Mucosa of rectum (tissue), 2 donors: ENCODE results near the gene ALPK1.

Experiments used
- H3K27ac ChIP-seq, 2 donors: one replicate each; pipeline ENCODE4 v1.7.0; 2013; ENCODE audit warnings: inconsistent platforms in 2 of 2, low read depth in 2 of 2, low read length in 2 of 2
- H3K27me3 ChIP-seq, 2 donors: one replicate each; pipeline ENCODE4 v1.7.0; 2013; ENCODE audit warnings: low read length in 2 of 2; ENCODE audit not compliant: control insufficient read depth in 2 of 2, insufficient read depth in 2 of 2
- H3K36me3 ChIP-seq, 2 donors: one replicate each; pipeline ENCODE4 v1.7.0; 2013; ENCODE audit warnings: low read length in 2 of 2; ENCODE audit not compliant: control insufficient read depth in 2 of 2, insufficient read depth in 2 of 2
- H3K4me1 ChIP-seq, 2 donors: one replicate each; pipeline ENCODE4 v1.7.0; 2013; ENCODE audit warnings: low read length in 2 of 2, mild to moderate bottlenecking in 1 of 2; ENCODE audit not compliant: control insufficient read depth in 2 of 2, insufficient read depth in 2 of 2
- H3K4me3 ChIP-seq, 2 donors: one replicate each; pipeline ENCODE4 v1.7.0; 2013; ENCODE audit warnings: low read length in 2 of 2
- H3K9ac ChIP-seq, 2 donors: one replicate each; pipeline ENCODE4 v1.7.0; 2013; ENCODE audit warnings: low read length in 2 of 2, low read depth in 1 of 2, mild to moderate bottlenecking in 1 of 2
- H3K9me3 ChIP-seq, 2 donors: one replicate each; pipeline ENCODE4 v1.7.0; 2013; ENCODE audit warnings: low read length in 2 of 2; ENCODE audit not compliant: control insufficient read depth in 2 of 2
- donor health status: healthy.
- donor health status: Normal muscosa, but diverticular disease.

ALPK1 gene

DNA sequence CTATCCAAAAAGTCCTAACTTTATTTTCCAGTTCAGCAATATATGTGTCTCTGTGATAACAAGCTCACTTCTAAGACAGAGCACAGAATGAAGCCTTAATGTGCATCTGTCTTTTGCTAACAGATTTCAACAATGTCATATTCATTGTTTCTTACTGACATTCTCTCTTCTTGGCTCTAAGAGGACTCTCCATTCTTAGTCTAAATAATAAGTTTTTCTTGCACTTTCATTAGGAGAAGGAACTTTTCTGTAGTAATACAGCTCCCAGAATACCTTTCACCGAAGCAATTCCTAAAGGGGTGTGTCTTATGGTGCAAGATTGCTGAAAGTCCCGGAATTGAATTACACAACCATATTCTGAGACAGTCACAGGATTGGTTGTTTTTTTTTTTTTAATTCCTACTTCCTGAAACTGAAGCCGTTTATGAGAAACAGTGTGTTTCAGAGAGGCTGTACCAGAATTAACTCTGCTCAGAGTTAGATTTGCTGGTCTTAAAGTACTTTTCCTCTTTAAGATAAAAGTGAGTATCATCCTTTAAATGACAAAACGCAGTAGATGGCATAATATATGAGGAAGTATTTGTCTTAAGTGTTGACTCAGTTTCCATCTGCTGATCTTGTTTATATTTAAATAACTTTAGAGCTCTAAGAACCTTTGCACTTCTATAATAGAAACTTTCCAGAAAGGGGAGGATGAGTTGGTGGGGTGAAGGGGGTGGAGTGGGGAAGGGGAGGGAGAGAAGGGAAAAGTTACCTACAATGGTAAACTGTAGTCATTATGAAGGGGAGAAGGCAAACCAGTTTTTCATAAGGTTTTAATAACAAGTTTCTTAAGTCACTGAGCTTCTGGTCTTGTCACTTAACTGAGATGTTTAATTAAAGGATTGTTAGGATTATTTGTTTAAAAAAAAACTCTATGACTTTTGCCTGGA is at the start of gene ALPK1:
Gene ALPK1 (plus strand): TSS at position 421 of the 932 bp plus-strand sequence.
- no peaks in the 10 kb centered on the region for H3K9me3 ChIP-seq
- H3K4me1 ChIP-seq, result peaks cover 0 to 10% of the 10 kb centered on the region in 2 donors
- H3K36me3 ChIP-seq, result no peaks in the 10 kb centered on the region
- peak within 1 kb of the TSS; percentile 66 to 68 for H3K9ac ChIP-seq
- peak within 1 kb of the TSS; percentile 63 to 70 for H3K27ac ChIP-seq
- no peaks in the 10 kb centered on the region for H3K27me3 ChIP-seq
- H3K4me3 ChIP-seq, result peak within 1 kb of the TSS; percentile 77 to 84

DNA sequence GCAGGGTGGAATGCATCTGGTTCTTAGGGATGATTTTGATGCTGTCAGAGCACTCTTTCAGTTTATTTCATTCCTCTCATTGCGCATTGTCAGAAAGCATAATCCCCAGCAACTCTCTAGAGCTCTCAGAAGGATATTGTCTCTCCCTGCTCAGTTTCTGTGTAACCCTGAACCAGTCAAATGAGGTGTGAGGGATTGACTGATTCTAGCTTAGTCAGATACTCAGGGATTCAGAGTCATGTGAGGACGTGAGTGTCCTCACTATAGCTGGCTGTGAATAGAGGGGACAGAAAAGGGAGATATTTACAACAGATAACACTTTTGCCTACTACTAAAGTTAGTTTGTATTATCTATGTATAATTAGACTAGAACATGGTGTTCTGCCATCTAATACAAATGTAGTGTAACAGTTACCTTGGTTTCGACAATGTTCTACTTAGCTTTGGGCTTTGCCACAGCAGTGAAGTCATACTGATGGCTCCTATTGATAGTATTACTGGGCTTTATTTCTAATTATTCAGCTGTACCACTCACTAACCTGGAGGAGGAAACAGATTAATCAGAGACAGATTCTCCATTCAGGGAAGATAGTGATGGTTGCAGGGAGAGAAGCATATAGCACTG is 46.0 kb upstream of the ALPK1 start:
- H3K9me3 ChIP-seq, result no peaks in the 10 kb centered on the region
- no peak overlapping the region for H3K27ac ChIP-seq
- H3K9ac ChIP-seq, result no peak overlapping the region
- H3K36me3 ChIP-seq, result no peaks in the 10 kb centered on the region
- H3K4me3 ChIP-seq, result no peak overlapping the region
- no peaks in the 10 kb centered on the region for H3K27me3 ChIP-seq
- H3K4me1 ChIP-seq, result no peaks in the 10 kb centered on the region

DNA sequence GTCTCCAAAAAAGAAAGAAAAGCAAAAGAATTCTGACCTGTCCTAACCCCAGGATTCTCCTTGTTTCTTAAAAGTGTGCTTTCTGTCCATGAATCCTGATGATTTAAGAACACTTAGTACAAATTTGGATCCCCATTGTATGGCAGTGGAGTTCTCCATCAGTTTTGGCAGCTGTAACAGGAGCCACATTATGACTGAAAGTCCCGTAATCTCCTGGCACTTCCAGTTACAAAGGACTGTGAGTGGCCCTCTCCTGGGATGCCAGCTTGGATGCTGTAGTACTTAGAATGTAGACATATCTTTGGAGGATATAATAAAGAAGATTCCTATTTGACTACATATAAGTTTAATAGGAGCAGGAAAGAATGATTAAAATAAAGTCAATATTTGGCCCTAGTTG is 44.9 kb upstream of the ALPK1 start:
- no peak overlapping the region for H3K9ac ChIP-seq
- H3K9me3 ChIP-seq, result no peaks in the 10 kb centered on the region
- no peaks in the 10 kb centered on the region for H3K27me3 ChIP-seq
- H3K4me3 ChIP-seq, result no peak overlapping the region
- H3K27ac ChIP-seq, result no peak overlapping the region
- H3K36me3 ChIP-seq, result peaks cover 0 to 3% of the 10 kb centered on the region in 2 donors
- no peaks in the 10 kb centered on the region for H3K4me1 ChIP-seq

DNA sequence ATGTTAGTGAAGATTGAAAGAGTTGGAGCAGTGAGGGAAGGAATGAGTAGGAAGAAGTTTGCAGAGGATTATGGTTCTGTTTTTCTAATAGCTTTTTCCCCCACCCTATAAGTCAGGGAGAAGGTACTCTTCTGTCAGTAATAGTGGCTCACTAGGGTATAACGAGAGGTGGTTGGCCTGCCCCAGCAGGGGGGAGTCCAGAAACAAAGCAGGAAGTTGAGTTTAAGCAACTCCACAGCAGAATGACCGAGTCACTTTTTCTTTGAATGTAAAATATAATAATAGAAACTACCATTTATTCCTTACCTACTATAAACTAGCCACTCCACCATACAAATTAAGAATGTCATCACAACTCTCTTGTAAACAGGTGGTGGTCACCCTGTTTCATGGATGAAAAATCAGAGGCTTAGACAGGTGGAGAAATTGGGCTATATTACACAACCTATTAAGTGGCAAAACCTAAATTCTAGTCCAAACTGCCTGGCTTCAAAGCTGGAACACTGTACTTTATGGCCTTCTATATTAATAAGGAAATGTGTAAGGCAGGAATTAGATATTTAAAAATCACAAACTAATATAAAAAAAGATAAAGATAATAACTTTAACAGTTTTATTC is 43.7 kb upstream of the ALPK1 start:
- no peaks in the 10 kb centered on the region for H3K4me1 ChIP-seq
- H3K9me3 ChIP-seq, result no peaks in the 10 kb centered on the region
- no peaks in the 10 kb centered on the region for H3K27me3 ChIP-seq
- no peak overlapping the region for H3K4me3 ChIP-seq
- H3K9ac ChIP-seq, result no peak overlapping the region
- H3K27ac ChIP-seq, result no peak overlapping the region
- H3K36me3 ChIP-seq, result peaks cover 0 to 3% of the 10 kb centered on the region in 2 donors

DNA sequence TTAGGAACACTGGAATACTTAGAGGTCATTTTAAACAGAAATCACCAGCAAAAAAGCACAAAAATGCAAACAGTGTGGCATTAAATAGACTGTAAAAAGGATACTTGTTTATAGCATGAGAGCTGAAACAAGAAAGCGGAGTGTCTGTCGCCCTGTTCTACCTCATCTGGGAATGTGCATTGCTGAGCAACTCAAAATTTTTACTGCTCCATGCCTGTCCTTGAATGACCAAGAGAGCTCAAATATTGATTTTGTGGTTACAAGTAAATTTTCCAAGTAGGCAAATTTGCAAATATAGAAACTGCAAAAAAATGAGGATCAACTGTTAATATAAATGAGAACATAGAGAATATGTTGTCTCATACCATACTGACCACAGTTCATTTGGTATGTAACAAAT is 40.1 kb upstream of the ALPK1 start:
- Histone ChIP-seq H3K9me3 (no peaks in the 10 kb centered on the region), H3K27me3 (no peaks in the 10 kb centered on the region), H3K9ac (no peak overlapping the region), H3K36me3 (peaks cover 7 to 13% of the 10 kb centered on the region in 2 donors), H3K4me1 (no peaks in the 10 kb centered on the region), H3K27ac (no peak overlapping the region), H3K4me3 (no peak overlapping the region)

DNA sequence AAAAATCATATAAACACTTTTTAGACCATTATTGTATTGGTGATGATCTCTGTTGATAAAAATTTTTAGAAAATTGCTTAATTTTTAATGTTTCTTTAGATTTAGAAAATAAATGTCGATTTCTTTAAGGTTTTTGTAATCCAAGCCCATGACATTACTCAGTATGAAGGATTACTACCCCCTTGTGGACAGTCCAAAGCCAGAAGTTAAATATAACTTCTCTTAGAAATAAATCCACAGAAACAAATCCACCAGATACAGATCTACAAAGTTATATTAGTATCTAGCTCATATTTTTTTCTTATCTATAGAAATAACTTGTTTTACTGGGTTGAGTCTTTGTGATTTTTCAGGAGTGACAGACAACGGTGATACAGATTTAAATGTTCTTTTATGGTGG is 30.3 kb upstream of the ALPK1 start:
- peaks cover 9 to 11% of the 10 kb centered on the region in 2 donors for H3K36me3 ChIP-seq
- no peaks in the 10 kb centered on the region for H3K27me3 ChIP-seq
- no peak overlapping the region for H3K9ac ChIP-seq
- H3K27ac ChIP-seq, result no peak overlapping the region
- H3K9me3 ChIP-seq, result no peaks in the 10 kb centered on the region
- H3K4me3 ChIP-seq, result no peak overlapping the region
- H3K4me1 ChIP-seq, result no peaks in the 10 kb centered on the region

DNA sequence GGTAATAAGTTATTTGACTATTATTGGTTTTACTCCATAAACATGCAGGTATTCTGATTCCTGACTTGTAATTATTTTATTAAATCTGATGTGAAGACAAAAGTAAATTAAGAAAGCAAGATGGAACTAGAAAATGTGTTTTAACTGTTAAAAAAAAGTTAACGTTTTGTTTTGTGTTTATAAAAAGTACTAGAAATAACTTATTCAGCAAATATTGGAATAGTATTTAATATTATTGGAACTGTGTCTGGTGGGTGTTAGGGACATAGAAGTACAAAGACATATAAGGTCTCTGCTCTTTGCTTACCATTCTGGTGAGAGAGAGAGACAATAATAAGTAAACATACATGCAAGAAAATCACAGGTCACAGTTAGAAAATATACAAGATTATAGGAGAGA is 27.1 kb upstream of the ALPK1 start:
- Histone ChIP-seq H3K27ac (no peak overlapping the region), H3K27me3 (no peaks in the 10 kb centered on the region), H3K4me1 (no peaks in the 10 kb centered on the region), H3K36me3 (peaks cover 11% of the 10 kb centered on the region in 2 donors), H3K9me3 (no peaks in the 10 kb centered on the region), H3K4me3 (no peak overlapping the region), H3K9ac (no peak overlapping the region)

DNA sequence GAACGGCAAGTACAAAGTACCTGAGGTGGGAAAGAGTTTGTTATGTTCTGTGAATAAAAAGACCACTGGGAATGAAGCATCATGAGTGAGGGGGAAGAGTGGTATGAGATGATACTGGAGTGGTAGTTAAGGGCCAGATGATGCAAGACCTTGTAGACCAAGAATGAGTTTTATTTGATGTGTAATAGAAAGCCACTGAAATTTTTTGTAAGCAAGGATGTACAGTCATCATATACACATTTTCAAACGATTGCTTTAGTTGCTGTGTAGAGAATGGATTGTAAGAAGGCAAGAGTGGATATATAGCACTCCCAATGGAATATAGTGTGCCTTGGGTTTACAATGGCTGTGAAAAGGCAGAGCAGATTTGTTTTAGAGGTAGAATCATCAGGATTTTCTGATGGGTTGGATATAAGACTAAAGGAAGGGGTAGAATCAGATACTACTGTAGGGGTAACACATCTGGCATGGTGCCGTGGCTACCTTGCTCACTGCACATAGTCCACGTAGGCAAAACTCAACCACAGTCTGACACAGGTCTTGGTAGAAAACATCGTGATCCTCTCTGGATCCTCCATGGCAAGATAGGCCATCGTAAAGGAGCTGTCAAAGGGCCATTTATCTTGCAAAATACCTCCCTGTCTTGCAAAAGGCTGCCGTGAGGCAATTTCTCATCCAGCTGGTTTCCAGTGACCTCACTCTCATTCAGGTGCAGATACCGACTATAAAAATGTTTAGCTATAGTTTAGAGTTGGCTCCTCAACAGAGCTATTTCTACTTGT is 26.3 kb upstream of the ALPK1 start:
- Histone ChIP-seq H3K9me3 (no peaks in the 10 kb centered on the region), H3K27me3 (no peaks in the 10 kb centered on the region), H3K36me3 (peaks cover 11 to 12% of the 10 kb centered on the region in 2 donors), H3K27ac (no peak overlapping the region), H3K4me1 (no peaks in the 10 kb centered on the region), H3K4me3 (no peak overlapping the region), H3K9ac (no peak overlapping the region)

DNA sequence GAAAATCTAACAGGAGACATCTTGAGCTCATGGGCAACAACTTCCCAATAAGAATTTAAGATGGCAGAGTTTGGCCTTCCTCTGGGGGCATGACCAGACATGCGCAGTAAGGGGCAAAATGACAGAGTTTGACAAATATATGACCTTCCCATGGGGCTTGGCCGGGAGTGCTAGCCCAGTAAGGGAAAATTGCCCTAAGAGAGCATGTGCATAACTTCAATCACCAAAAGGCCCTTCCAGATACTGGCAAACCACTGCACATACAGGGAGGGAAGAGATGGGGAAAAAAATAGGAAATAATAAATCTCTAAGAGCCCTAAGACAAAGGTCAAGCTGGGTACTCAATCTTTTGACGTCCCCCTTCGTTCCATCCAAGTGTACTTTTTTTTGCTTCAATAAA is 24.9 kb upstream of the ALPK1 start:
- H3K9me3 ChIP-seq, result no peaks in the 10 kb centered on the region

More for the DNA sequence above, 24.9 kb upstream of the ALPK1 start:
- Histone ChIP-seq H3K9ac (no peak overlapping the region), H3K36me3 (peaks cover 10 to 16% of the 10 kb centered on the region in 2 donors), H3K4me3 (no peak overlapping the region), H3K27me3 (no peaks in the 10 kb centered on the region), H3K4me1 (no peaks in the 10 kb centered on the region), H3K27ac (no peak overlapping the region)
